ENCODE results near the gene GABRB3. TPM values are rescaled to one million over a fixed set of nuclear protein-coding genes. Genes with fewer than 3 reads are reported as not detected.

Gene GABRB3
- total and polyA plus RNA-seq, 2 experiments from 2014 or later = 1.8 TPM

DNA sequence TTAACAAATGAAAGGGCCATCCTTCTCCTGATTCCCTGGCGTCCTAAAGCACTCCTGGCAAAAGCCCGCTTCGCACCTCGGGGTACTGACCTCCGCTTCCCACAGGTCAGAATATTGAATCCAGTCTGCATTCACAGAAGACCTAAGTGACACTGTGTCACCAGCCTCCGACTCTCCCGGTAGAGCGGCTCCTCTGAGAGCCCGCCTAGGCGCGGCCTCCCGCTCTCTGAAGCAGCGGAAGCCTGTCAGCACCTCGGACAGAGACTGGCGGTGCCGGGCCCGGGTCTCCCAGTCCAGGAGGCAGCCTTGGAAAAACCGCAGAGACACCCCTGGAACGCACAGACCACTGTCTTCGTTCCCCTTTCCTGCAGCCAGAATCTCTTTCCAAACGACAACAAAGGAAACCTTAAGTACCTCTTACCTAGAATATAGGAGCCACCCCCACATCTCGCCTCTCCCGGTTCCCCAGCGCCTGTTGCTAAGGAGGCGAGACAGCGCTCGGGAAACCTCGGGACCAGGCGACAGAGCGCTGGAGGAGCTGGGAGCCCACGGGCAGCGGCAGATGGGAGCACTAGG, 1.2 kb downstream of the GABRB3 start:
- H3K4me1 ChIP-seq (ENCODE audit: insufficient read depth) = no peaks in the 10 kb centered on the region
- no peaks in the 10 kb centered on the region for H4K20me1 ChIP-seq (ENCODE audit: insufficient read depth, poor library complexity, severe bottlenecking)
- WGBS (ENCODE audit: low lambda C conversion rate, missing lambda C conversion rate) = 2% methylated on average over 32 of the region's 32 CpGs
- no peaks in the 10 kb centered on the region for H3K9me3 ChIP-seq (ENCODE audit: low read depth)
- no peak overlapping the region for H3K4me3 ChIP-seq
- H3K79me2 ChIP-seq = no peaks in the 10 kb centered on the region
- TF ChIP-seq, protein P1, sequence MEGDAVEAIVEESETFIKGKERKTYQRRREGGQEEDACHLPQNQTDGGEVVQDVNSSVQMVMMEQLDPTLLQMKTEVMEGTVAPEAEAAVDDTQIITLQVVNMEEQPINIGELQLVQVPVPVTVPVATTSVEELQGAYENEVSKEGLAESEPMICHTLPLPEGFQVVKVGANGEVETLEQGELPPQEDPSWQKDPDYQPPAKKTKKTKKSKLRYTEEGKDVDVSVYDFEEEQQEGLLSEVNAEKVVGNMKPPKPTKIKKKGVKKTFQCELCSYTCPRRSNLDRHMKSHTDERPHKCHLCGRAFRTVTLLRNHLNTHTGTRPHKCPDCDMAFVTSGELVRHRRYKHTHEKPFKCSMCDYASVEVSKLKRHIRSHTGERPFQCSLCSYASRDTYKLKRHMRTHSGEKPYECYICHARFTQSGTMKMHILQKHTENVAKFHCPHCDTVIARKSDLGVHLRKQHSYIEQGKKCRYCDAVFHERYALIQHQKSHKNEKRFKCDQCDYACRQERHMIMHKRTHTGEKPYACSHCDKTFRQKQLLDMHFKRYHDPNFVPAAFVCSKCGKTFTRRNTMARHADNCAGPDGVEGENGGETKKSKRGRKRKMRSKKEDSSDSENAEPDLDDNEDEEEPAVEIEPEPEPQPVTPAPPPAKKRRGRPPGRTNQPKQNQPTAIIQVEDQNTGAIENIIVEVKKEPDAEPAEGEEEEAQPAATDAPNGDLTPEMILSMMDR (IDR thresholded peaks at IDR 0.05; ENCODE audit: poor library complexity) = no peak
- TF ChIP-seq EZH2 (IDR thresholded peaks at IDR 0.05; ENCODE audit: borderline replicate concordance) (peak; percentile 52), EZH2phosphoT487 (IDR thresholded peaks at IDR 0.05; ENCODE audit: low read depth, severe bottlenecking, unreplicated experiment) (no peak)
- H3K4me2 ChIP-seq = peak overlapping the region; percentile 87
- H3K27ac ChIP-seq = no peak overlapping the region
- H3K36me3 ChIP-seq (replicated peaks; ENCODE audit: insufficient read depth, low read depth) = no peaks in the 10 kb centered on the region
- H3K27me3 ChIP-seq = peaks cover 58% of the 10 kb centered on the region
- no peaks in the 10 kb centered on the region for H3K9me2 ChIP-seq (replicated peaks; ENCODE audit: insufficient read depth)
- DNase-seq (ENCODE audit: low spot score) = peak; percentile 78
- H2AFZ ChIP-seq = no peak overlapping the region

DNA sequence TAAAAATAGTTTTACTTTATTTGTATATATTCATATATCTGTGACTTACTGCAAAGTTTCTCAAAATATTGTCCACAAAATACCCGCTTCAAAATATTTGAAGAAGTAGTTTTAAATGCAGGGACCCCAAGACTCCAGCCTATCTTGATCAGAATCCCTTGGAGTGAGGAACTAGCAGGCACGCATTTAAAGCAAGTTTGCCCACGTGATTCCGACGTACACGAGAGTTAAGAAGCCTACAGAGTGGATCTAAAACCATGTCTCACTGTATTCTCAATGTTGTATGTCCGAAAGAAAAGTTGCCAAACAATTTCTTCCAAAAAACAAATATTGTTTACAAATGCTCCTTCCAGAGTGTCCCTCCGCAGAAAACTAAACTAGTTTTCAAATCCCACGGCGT, 1.7 kb downstream of the GABRB3 start:
- TF ChIP-seq, protein P1 (IDR thresholded peaks at IDR 0.05; ENCODE audit: poor library complexity) = no peak
- no peak for TF ChIP-seq EZH2phosphoT487 (IDR thresholded peaks at IDR 0.05; ENCODE audit: low read depth, severe bottlenecking, unreplicated experiment)
- TF ChIP-seq EZH2 (IDR thresholded peaks at IDR 0.05; ENCODE audit: borderline replicate concordance) = no peak
- H4K20me1 ChIP-seq (ENCODE audit: insufficient read depth, poor library complexity, severe bottlenecking) = no peaks in the 10 kb centered on the region
- no peaks in the 10 kb centered on the region for H3K36me3 ChIP-seq (replicated peaks; ENCODE audit: insufficient read depth, low read depth)
- peaks cover 58% of the 10 kb centered on the region for H3K27me3 ChIP-seq
- H3K4me1 ChIP-seq (ENCODE audit: insufficient read depth) = no peaks in the 10 kb centered on the region
- 7% methylated on average over 10 of the region's 10 CpGs for WGBS (ENCODE audit: low lambda C conversion rate, missing lambda C conversion rate)
- H3K4me3 ChIP-seq = no peak overlapping the region
- H3K9me3 ChIP-seq (ENCODE audit: low read depth) = no peaks in the 10 kb centered on the region
- no peaks in the 10 kb centered on the region for H3K79me2 ChIP-seq
- DNase-seq (ENCODE audit: low spot score) = no peak
- peak overlapping the region; percentile 87 for H3K4me2 ChIP-seq
- H3K9me2 ChIP-seq (replicated peaks; ENCODE audit: insufficient read depth) = no peaks in the 10 kb centered on the region
- H2AFZ ChIP-seq = no peak overlapping the region
- no peak overlapping the region for H3K27ac ChIP-seq

DNA sequence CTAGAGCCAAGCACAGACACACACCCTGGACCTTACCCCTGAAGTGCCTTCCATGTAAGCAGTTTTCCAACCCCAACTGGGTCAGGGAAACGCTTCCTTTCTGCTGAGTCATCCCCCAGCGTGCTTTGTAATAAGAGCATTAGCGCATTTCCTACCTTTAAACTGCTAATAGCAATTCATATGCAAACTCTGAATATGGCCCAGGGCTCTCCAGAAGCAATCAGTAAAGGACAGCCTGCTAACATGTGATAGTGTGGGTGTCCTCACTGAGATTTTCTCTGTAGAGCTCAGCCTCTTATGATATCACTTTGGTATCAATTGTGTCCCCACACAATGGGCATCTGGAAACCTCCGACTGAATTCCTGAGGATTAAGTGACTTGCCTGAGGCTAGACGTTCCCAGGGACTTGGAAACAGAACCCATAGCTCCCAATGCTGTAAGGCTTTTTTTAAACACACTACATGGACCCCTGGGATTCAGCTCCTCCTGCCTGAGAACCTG, 5.6 kb downstream of the GABRB3 start:
- Histone ChIP-seq H3K9me3 (ENCODE audit: low read depth) (no peaks in the 10 kb centered on the region), H3K9me2 (replicated peaks; ENCODE audit: insufficient read depth) (no peaks in the 10 kb centered on the region), H3K4me1 (ENCODE audit: insufficient read depth) (no peaks in the 10 kb centered on the region), H2AFZ (no peak overlapping the region), H4K20me1 (ENCODE audit: insufficient read depth, poor library complexity, severe bottlenecking) (no peaks in the 10 kb centered on the region), H3K4me3 (no peak overlapping the region), H3K79me2 (no peaks in the 10 kb centered on the region), H3K4me2 (no peak overlapping the region), H3K27ac (no peak overlapping the region), H3K36me3 (replicated peaks; ENCODE audit: insufficient read depth, low read depth) (no peaks in the 10 kb centered on the region), H3K27me3 (peaks cover 35% of the 10 kb centered on the region)
- no peak for DNase-seq (ENCODE audit: low spot score)
- TF ChIP-seq, protein P1 (IDR thresholded peaks at IDR 0.05; ENCODE audit: poor library complexity) = no peak
- TF ChIP-seq EZH2 (IDR thresholded peaks at IDR 0.05; ENCODE audit: borderline replicate concordance) (no peak), EZH2phosphoT487 (IDR thresholded peaks at IDR 0.05; ENCODE audit: low read depth, severe bottlenecking, unreplicated experiment) (no peak)
- WGBS (ENCODE audit: low lambda C conversion rate, missing lambda C conversion rate) = 3% methylated on average over 5 of the region's 5 CpGs
